ENCODE measurements around the gene NMD3. TPM values are rescaled to one million over a fixed set of nuclear protein-coding genes. Genes with fewer than 3 reads are reported as not detected.

Gene NMD3
- total and polyA plus RNA-seq, 9 of the 15 experiments (the other 6 are each of a cell fraction or from before 2014, with no cell fraction given) = 63.5 to 178 (median 111) TPM

Small RNA genes within 50 kb of the gene (small RNA-seq; reads per million reads assigned to genes)
- gene AC108738.1 = not detected

Other genes starting within 250 kb of the NMD3 start
- 1.5 and 1.6 TPM in 2 replicates for gene B3GALNT1, start 116.0 kb upstream of the NMD3 start, total RNA-seq (2014; rRNA removed)
- gene B3GALNT1, start 116.0 kb upstream of the NMD3 start, total RNA-seq (2014; rRNA removed; fragmentation: Illumina TruSeq; extraction: Trizol) = 1.2 and 1.4 TPM in 2 replicates
- 1.3 and 1.4 TPM in 2 replicates for gene B3GALNT1, start 116.0 kb upstream of the NMD3 start, total RNA-seq (2015; rRNA removed; fragmentation: Illumina TruSeq; extraction: Trizol)
- 1.8 and 2.0 TPM in 2 replicates for gene B3GALNT1, start 116.0 kb upstream of the NMD3 start, total RNA-seq (2021)
- gene B3GALNT1, start 116.0 kb upstream of the NMD3 start, polyA plus RNA-seq (2011; rRNA removed) = 0.03 and 1.7 TPM in 2 replicates
- 1.00 and 1.1 TPM in 2 replicates for gene B3GALNT1, start 116.0 kb upstream of the NMD3 start, polyA plus RNA-seq (2014; fragmentation: Illumina TruSeq; extraction: Trizol)
- 1 to 10 TPM in 1 of 2 experiments, under 1 TPM in 1; 0.77 to 1.1 TPM for gene B3GALNT1, start 116.0 kb upstream of the NMD3 start, polyA plus RNA-seq (2014; fragmentation: Nextera tagmentation; extraction: Ambion mirVana)
- 0.53 and 1.3 TPM in 2 replicates for gene B3GALNT1, start 116.0 kb upstream of the NMD3 start, polyA plus RNA-seq (2014; rRNA removed)
- gene SPTSSB, start 150.2 kb downstream of the NMD3 start, total RNA-seq (2014; rRNA removed) = not detected in 2 replicates
- gene SPTSSB, start 150.2 kb downstream of the NMD3 start, total RNA-seq (2014; rRNA removed; fragmentation: Illumina TruSeq; extraction: Trizol) = not detected in 2 replicates
- gene SPTSSB, start 150.2 kb downstream of the NMD3 start, total RNA-seq (2015; rRNA removed; fragmentation: Illumina TruSeq; extraction: Trizol) = not detected in 2 replicates
- gene SPTSSB, start 150.2 kb downstream of the NMD3 start, total RNA-seq (2021) = 0.07 and 0.42 TPM in 2 replicates
- not detected in 2 replicates for gene SPTSSB, start 150.2 kb downstream of the NMD3 start, polyA plus RNA-seq (2011; rRNA removed)
- not detected in 2 replicates for gene SPTSSB, start 150.2 kb downstream of the NMD3 start, polyA plus RNA-seq (2014; fragmentation: Illumina TruSeq; extraction: Trizol)
- gene SPTSSB, start 150.2 kb downstream of the NMD3 start, polyA plus RNA-seq (2014; fragmentation: Nextera tagmentation; extraction: Ambion mirVana) = not detected
- gene SPTSSB, start 150.2 kb downstream of the NMD3 start, polyA plus RNA-seq (2014; rRNA removed) = not detected in 2 replicates